B cell (primary cell): ENCODE results near the gene NIPBL.

Experiments used
- EZH2 ChIP-seq: IDR thresholded peaks from 2 replicates; pipeline ENCODE4 v1.6.1; 2012; ENCODE audit warnings: borderline replicate concordance, low read depth, mild to moderate bottlenecking, moderate library complexity, low read length; ENCODE audit not compliant: insufficient read depth, poor library complexity, severe bottlenecking
- TF ChIP-seq, protein P1 (sequence below): fragments of 200-600 bp; IDR thresholded peaks from one replicate; pipeline ENCODE4 v1.8.0; 2022; ENCODE audit warnings: antibody characterized with exemption, mild to moderate bottlenecking

DNA sequence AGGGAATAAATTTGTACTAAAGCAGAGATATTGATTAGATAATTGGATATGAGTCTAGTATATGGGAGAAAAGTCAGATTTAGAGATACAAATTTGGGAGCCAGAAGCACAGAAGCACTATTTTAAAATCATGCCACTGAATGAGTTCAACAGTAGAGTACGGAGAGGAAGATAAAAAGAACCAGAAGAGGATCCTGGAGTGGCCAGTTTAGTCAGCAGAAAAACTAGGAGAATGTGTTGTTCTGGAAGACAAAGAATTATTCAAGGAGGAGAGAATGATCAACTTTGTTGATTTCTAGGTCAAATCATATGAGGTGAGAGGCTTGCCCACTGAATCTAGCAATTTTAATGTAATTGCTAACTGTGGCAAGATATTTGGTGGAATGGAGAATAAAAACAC, 67.0 kb downstream of the NIPBL start:
- TF ChIP-seq, protein P1, sequence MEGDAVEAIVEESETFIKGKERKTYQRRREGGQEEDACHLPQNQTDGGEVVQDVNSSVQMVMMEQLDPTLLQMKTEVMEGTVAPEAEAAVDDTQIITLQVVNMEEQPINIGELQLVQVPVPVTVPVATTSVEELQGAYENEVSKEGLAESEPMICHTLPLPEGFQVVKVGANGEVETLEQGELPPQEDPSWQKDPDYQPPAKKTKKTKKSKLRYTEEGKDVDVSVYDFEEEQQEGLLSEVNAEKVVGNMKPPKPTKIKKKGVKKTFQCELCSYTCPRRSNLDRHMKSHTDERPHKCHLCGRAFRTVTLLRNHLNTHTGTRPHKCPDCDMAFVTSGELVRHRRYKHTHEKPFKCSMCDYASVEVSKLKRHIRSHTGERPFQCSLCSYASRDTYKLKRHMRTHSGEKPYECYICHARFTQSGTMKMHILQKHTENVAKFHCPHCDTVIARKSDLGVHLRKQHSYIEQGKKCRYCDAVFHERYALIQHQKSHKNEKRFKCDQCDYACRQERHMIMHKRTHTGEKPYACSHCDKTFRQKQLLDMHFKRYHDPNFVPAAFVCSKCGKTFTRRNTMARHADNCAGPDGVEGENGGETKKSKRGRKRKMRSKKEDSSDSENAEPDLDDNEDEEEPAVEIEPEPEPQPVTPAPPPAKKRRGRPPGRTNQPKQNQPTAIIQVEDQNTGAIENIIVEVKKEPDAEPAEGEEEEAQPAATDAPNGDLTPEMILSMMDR: no peak
- no peak for TF ChIP-seq EZH2
